Measurements from ENCODE around the gene MCM7.

Gene MCM7

DNA sequence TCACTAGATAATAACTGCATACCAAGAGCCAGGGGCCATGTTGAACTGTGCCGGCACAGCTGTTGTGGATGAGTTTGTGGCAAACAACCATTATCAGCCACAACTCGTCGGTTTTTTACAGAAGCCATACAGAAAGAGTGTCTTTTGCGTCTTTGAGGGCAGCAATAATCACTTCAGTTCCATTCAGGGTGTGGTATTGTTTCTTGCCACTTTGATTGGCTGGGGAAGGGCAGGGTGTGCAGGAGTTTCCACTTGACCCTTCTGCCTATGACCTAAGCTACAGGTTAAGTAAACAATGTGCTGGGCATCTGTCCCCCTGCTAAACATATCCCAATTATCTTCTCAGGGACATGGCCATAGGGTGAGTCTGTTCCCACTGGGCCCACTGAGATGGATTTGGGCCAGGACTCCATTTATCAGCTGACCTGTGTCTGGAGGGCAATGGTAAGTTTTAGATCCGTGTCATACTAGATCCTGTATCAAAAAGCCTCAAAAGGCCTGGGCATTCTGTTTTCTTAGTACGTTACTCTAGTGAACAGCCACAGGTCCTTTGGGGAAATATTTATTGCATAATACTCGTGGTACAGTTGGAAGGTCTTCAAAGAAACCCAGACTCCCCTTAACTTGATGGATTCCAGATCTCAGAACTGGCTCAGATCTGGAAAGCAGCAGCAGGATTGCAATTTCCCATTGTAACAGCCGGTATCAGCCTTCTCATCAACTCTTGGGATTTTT, 35.6 kb downstream of the MCM7 start:
- no peak for DNase-seq

DNA sequence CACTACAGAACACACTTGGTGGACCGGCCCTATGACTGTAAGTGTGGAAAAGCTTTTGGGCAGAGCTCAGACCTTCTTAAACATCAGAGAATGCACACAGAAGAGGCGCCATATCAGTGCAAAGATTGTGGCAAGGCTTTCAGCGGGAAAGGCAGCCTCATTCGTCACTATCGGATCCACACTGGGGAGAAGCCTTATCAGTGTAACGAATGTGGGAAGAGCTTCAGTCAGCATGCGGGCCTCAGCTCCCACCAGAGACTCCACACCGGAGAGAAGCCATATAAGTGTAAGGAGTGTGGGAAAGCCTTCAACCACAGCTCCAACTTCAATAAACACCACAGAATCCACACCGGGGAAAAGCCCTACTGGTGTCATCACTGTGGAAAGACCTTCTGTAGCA, 37.0 kb downstream of the MCM7 start:
- DNase-seq: no peak

DNA sequence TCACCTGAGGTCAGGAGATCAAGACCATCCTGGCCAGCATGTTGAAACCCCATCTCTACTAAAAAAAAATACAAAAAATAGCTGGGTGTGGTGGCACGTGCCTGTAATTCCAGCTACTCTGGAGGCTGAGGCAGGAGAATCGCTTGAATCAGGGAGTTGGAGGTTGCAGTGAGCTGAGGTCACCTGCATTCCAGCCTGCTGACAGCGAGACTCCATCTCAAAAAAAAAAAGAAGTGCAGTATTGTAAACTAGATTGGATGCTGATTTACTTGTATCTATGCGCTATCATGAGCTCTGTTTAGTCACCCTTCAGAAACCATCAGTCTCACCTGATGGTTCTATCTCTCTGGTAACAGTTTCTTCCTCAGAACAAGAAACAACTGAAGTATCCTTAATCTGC, 37.8 kb downstream of the MCM7 start:
- no peak for DNase-seq

DNA sequence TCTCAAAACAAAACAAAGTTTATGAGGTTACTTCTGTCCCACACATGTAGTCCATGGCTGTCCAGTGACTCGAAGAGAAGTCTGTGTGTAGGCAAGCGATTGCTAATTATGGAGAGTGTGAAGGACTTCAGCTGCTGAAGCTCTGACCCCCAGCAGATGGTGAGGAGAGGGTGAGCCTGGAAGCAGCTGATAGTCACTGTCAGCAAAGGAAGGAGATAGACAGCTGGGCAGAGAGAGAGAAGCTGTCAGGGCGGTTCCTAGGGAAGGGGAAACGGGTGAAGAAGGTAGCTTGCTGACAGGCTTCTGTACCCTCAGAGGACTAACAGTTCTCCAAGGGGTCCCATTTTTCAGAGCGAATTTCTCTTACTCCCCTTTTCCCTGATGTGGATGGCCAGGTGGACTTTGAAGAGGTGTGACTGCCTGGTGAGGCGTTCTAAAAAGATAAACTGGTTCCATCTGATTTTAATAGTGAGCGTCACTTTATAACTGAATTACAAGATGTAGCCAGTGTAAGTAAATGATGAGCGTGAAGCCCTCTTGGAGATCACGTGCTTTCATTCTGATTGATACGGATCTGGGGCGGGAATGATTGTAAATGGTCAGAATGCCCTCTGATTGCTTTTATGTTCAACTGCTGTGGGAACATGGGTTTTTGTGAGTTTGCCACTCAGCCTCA, 39.5 kb downstream of the MCM7 start:
- DNase-seq: no peak

DNA sequence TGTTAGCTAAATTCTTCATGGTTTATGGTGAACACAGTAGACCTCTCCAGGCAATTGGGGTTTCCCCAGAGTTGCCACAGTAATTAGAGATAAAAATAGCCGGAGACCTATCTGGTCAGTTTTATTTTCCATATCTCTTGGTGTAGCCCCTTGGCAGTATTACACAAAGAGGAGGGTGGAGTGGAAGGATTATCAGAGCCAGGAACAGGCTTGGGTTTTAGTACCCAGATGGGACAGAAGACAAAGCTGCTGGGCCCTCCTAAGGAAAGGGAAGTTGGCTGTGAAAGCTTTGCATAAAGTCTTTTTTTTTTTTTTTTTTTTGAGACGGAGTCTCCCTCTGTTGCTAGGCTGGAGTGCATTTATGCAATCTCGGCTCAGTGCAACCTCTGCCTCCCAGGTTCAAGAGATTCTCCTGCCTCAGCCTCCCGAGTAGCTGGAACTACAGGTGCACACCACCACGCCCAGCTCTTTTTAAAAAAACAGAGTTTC, 41.9 kb downstream of the MCM7 start:
- no peak for DNase-seq

DNA sequence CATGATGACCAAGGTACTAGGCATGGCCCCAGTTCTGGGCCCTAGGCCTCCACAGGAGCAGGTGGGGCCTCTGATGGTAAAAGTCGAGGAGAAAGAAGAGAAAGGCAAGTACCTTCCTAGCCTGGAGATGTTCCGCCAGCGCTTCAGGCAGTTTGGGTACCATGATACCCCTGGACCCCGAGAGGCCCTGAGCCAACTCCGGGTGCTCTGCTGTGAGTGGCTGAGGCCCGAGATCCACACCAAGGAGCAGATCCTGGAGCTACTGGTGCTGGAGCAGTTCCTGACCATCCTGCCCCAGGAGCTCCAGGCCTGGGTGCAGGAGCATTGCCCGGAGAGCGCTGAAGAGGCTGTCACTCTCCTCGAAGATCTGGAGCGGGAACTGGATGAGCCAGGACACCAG, 44.2 kb downstream of the MCM7 start:
- no peak for DNase-seq

DNA sequence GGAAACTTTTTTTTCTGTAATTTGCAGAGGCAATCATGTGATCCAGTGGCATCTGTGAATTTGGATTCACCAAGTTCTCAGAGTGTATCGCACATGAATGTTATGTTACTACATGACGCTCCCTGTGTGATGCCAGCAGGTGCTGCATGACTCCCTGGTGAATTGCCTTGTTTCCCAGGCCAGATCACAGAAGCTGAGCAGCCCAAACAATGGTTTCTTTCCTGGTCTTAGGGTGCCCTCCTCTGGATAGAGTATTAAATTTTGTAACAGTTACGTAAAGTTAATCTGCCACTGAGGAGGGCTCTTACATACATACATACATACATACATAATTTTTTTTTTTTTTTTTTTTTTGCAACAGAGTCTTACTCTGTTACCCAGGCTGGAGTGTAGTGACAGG, 48.0 kb downstream of the MCM7 start:
- DNase-seq: no peak

DNA sequence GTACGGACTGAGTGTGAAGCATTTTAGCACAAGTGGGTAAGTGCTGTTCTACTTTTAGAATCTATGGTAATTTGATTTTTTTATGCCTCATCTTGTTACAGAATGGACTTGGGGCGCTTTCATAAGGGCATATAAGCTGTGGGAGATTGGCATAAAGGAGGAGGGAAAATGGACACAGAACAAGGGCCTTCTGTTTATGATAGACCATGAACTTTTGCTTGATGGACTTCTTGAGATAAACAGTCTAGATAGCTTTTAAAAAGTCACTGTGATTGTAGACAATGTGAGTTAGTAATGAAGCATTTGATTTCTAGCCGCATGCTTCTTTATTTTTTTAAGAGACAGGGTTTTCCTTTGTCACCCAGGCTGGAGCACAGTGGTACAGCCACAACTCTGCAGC, 49.6 kb downstream of the MCM7 start:
- DNase-seq: no peak

DNA sequence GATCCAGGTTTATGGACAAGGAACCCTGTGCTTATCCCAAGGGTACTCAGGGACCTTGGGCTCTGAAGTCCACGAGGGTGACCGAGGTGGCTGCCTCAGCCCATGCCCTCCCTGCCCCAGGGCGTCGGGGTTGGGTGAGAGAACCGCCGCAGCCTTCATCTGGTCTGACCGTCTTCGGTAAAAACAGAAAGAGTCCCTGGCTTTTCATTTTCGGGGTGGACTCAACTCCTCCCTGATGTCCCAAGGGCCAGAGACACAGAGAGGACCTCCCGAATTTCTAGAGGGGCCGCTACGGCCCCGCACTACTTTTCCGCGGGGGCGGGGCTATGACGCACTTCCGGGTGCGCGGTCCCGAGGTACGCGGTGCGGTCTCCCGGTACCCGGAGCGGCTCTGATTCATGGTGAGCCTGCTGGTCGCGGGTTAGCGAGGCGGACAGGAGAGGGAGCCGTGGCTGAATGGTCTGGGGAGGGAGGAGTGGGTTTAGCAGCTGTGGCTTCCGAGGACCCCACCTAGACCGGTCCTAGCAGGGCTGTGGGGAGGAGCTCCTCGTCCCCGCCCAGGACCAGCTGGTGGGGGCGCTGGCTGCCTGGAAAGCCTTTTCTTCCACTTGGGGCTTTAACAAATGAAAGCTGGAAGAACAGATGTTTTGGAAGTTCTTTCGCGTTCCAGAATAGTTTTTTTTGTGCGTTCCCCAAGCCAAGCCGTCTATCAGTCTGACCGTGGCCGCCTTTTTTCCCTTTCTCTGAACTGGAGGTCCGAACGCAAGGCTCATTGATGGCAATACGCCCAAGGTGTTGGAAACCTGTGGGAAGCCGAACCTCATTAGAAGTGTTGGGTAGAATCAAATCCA, 51.5 kb downstream of the MCM7 start, which contains the start of gene ZSCAN21:
ZSCAN21 (plus strand) TSS at position 334 of the 851 bp plus-strand sequence. CDS start 7,233 bp downstream, outside the sequence.
- peak; percentile 82 for DNase-seq

DNA sequence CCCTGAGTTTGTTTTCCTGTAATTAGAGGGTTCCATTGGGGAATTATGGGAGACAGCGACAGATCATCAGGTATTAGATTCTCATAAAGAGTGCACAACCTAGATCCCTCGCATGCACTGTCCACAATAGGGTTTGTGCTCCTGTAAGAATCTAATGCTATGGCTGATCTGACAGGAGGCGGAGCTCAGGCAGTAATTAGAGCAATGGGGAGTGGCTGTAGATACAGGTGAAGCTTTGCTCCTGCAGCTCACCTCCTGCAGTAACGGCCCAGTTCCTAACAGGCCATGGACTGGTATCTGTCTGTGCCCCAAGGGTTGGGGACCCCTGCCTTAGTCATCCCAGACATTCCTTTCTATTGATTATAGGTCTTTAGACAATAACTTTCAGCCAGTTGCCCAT, 52.5 kb downstream of the MCM7 start:
- no peak for DNase-seq

DNA sequence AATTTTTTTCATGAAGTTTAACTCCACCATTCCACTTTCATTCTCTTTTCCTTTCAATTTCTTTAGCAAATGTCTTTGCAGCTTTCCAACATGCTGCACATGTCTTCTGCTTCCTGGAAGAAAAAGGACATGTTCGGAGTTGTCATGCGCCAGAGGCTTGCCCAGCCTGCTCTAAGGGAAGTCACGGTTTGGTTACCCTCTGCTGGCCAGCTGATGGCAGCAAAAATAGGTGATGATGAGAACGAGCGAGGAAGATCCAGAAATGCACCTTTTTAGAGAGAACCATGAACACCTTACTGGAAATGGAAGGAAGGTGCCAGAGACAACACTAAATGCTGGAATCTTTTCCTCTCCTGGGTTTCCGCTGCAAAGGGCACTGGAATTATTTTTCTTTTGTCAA, 56.5 kb downstream of the MCM7 start:
- no peak for DNase-seq

Data from NK-92 treated with Interleukin-12 subunit alpha and Interleukin-12 subunit beta, amount 100 ng/mL, for 24 hours (cell line).